HUDEP-2 (cell line): ENCODE data around the gene HOXB6.

Experiments used
- DNase-seq, 76 experiments: peaks; one replicate each; lab custom pipeline; 2025; ENCODE audit not compliant: unreplicated experiment in 76 of 76; lab: John Stamatoyannopoulos, UW

The HOXB6 gene

GRCh38 chr17:48569674-48570324 is 35.0 kb downstream of the HOXB6 start:
- DNase-seq: no peak

- no peak for DNase-seq
Observed at GRCh38 chr17:48569240-48569582, 35.6 kb downstream of the HOXB6 start.

GRCh38 chr17:48568499-48569239 is 36.1 kb downstream of the HOXB6 start:
- DNase-seq: no peak

GRCh38 chr17:48567646-48568354 is 37.0 kb downstream of the HOXB6 start:
- no peak for DNase-seq

- no peak for DNase-seq
Observed at GRCh38 chr17:48567209-48567608, 37.6 kb downstream of the HOXB6 start.

- DNase-seq: no peak
Observed at GRCh38 chr17:48566717-48567116, 38.1 kb downstream of the HOXB6 start.

GRCh38 chr17:48565925-48566710 is 38.7 kb downstream of the HOXB6 start:
- no peak for DNase-seq

- no peak for DNase-seq
Observed at GRCh38 chr17:48565022-48565554, 39.7 kb downstream of the HOXB6 start.

- DNase-seq: no peak
Observed at GRCh38 chr17:48564188-48565021, 40.4 kb downstream of the HOXB6 start.

GRCh38 chr17:48563867-48564187 is 41.0 kb downstream of the HOXB6 start:
- DNase-seq: no peak

GRCh38 chr17:48563385-48563838 is 41.4 kb downstream of the HOXB6 start:
- no peak for DNase-seq

- DNase-seq: no peak
Observed at GRCh38 chr17:48562934-48563333, 41.9 kb downstream of the HOXB6 start.

GRCh38 chr17:48561884-48562810 is 42.6 kb downstream of the HOXB6 start:
- peak in 2 of 76 experiments; percentile 2 to 8 for DNase-seq

GRCh38 chr17:48559840-48560817 is 44.7 kb downstream of the HOXB6 start:
- no peak for DNase-seq

GRCh38 chr17:48559122-48559839 is 45.5 kb downstream of the HOXB6 start:
- no peak for DNase-seq

GRCh38 chr17:48558831-48559121 is 46.0 kb downstream of the HOXB6 start:
- DNase-seq: no peak

GRCh38 chr17:48558057-48558830 is 46.5 kb downstream of the HOXB6 start:
- no peak for DNase-seq
